HG02981 (cell line): ENCODE measurements around the gene EMC9.
A peak's percentile ranks its signal among the peaks of the same experiment; 100 is the strongest.

ENCODE experiments used
- ATAC-seq: cut with Tn5 transposase; IDR thresholded peaks from one replicate; pipeline ENCODE4 v1.9.1; 2021; ENCODE audit warnings: mild to moderate bottlenecking, moderate library complexity; ENCODE audit not compliant: unreplicated experiment

The EMC9 gene, protein sequence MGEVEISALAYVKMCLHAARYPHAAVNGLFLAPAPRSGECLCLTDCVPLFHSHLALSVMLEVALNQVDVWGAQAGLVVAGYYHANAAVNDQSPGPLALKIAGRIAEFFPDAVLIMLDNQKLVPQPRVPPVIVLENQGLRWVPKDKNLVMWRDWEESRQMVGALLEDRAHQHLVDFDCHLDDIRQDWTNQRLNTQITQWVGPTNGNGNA

DNA sequence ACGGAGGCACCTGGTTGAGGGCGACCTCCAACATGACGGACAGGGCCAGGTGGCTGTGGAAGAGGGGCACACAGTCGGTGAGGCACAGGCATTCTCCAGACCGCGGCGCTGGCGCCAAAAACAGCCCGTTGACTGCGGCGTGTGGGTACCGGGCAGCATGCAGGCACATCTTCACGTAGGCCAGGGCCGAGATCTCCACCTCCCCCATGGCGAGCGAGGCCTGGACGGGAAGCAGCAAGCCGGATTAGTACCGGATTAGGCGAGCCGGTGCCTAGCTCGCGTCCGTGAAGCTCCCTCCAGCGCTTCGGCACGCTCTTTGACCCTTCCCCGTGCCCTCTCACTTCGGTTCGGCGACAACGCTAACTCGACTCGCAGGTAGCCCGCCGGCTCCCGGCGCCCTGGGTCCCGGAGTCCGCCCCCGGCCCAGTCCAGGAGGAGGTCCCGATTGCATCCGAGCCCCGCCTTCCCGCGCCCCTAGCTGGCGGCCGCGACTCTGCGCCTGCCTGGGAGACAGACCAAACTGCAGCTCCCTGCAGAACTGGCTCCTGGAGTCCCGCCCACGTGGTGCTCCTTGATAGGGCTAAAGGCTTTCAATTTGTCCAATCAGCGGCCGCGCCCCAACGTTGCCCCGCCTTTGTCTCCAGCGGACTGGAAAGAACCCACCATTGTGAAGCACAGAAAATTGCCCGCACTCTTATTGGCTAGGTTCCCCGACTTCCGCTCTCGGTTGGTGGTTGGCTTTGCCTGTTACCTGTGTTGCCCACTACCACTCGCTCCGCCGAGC, at the start of gene EMC9:
Gene EMC9 (minus strand): TSS at position 495 of the 784 bp plus-strand sequence. CDS start 287 bp downstream, at position 208.
- ATAC-seq: peak; percentile 85

DNA sequence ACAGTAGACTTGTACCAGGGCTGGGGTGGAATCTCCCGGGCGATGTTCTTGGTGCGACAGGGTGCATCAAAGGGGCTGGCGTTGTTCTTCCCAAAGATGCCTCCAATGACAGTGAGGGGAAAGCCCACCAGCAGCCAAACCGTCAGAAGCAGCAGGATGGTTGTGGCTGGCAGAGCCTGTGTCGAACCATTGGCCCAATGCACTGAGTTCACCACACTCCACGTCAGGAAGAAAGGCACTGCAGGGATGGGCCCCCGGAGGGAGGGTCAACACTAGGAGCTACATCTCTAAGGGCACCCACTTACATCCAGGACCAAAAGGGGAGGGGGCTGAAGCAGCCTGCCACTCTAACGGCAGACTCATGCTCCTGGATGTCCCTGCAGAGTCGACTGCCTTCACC, 49.0 kb upstream of the EMC9 start:
- no peak for ATAC-seq

DNA sequence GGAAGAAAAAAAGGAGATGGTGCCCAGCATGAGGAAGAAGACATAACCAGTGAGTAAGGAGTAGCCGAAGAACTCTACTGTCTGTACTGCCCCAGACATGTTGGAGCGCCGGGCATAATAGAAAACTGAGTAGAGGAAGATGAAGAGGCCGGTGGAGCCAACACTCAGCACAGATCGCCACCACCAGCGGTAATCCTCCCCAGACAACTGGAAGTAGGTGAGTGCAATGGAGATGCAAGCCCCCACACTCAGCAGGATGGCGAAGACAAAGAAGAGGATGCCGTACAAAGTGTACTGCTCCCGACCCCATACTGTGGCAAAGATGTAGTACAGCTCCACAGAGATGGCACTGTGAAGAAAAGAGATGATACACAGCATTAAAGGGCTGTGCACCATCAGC, 48.1 kb upstream of the EMC9 start:
- ATAC-seq: no peak

DNA sequence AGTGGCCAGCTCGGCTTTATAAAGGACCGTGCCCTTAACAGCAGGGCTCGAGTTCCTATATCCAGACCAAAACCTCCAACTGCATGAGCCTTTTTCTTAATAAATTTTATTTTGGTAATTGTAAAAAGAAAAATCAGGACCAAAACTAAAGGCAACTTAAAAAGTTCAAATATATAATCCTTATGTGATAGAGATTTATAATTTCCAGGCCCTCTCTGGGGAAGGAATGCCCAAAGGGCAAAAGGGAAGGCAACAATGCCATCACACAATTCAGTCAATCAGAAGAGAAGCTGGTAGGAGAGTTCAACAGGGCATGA, 47.6 kb upstream of the EMC9 start:
- ATAC-seq: no peak

DNA sequence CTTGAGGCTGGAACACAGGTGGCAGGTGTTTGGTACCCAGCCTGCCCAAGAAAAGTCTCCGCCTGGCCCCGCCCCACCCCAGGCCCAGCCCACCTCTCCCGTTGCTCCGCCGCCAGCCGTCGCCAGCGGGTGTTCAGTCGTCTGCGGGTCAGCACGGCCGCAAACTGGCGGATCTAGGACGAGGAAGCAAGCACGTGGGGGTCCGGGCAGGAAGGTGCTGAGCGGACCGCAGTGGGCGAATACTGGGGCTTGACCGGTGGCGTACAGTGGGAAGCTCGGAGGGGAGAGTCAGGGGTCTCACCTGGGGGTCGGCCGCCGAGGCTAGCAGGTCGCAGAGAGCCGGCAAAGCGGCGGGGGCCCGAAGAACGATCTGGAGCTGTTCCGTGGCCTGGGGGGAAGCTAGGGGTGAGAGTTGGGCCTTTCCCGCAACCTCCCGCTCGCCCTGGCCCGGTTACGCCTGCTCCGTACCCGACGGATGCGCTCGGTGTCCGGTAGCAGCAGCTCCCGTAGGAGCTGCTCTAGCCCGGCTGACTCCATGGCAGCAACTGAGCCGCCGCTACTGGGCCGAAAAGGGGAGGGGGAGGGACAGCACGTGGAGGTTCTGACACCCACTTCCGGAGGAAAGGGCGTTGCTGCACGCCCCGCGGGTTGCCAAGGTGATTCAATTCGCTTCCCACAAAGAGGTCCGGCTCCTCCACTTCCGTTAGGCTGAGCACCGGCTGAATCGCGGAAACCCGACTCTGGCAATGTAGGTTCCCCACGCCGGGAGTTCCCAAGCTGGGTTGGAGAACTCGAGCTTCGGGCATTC, 47.1 kb upstream of the EMC9 start, which contains the start of gene IPO4:
Gene IPO4 (minus strand): TSS at position 566 of the 808 bp plus-strand sequence. CDS start 29 bp downstream, at position 537.
- peak; percentile 87 for ATAC-seq

DNA sequence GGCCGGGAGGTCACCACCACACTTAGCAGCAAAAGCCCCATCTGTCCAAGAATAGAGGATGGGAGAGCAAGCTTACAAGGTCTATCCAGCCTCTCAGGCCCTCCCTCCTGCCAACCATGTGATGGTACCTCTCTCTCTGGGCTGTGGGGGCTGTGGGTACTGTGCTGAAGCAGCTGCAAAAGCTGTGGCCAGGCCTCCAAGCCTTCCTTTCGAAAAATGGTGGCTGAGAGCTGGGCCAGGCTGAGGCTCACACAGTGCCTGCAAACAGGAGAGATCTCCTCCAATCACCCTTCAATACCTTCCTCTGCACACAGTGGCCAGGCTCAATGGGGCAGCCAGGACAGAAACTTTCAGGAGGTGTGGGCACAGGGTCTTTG, 46.1 kb upstream of the EMC9 start:
- ATAC-seq: no peak

DNA sequence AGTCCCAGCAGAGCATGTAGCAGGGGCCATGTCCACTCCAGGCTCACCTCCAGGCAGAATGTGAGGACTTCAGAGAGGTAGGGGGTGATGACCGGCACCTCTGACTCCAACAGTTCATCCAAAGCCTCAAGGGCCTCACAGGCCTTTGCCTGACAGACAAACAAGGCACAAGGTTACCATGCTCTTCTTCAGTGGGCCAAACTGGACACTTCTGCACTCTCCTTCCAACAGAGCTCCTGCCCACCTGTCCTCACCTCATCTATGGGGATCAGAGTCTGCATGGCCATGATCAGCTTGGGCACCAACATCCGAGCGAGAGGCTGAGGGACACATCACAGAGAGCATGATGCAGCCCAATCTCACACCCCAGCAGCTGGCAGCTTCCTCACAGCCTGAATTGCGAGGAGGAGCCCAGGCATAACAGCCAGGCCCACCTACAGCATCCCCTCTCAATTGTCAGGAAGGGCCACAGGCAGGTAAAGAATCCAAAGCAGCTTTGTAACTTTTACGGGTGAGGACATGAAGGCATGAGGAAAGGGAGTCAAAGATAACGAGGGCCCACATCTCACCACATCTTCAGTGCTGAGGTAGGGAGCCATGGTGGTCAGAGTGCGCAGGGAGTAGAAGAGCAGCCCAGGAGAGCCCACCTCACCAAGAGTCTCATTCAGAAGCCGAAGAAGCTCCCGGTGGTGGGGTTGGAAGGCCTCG, 45.6 kb upstream of the EMC9 start:
- ATAC-seq: no peak

DNA sequence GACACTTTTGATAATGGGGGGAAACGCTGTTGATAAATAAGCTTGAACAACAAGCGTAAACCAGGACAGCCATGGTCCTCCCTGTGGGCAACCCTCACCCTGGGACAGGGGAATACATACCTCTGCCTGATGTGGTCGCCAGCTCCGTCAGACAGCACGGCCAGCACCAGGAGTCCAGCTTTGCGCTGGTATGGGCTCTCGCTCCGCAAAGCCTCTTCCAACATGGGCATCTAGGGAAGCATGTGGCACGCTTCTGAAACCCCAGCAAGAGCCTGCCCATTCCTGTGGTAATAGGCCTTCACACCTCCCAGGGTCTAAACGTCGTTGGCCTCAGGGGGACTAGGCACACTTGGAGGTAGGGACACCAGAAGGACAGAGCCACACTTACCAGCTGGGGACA, 44.4 kb upstream of the EMC9 start:
- ATAC-seq: no peak

DNA sequence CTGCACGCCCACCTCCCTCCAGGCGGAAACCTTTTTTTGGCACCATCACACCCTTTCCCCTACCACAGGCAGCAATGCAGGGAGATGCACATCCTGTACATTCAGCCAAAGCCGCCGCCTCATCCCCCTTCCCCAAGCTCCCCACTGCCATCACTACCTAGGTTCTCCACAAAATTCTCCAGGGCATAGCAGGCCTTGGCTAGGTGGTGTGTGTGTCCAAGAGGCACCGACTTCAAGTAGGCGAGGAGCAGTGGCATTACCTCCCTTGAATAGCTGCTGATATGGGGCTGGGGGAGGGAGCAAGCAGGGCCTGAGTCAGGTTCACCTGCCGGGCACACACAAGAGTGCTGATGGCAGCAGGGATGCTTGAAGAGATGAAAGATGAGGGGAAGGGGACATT, 43.6 kb upstream of the EMC9 start:
- no peak for ATAC-seq

DNA sequence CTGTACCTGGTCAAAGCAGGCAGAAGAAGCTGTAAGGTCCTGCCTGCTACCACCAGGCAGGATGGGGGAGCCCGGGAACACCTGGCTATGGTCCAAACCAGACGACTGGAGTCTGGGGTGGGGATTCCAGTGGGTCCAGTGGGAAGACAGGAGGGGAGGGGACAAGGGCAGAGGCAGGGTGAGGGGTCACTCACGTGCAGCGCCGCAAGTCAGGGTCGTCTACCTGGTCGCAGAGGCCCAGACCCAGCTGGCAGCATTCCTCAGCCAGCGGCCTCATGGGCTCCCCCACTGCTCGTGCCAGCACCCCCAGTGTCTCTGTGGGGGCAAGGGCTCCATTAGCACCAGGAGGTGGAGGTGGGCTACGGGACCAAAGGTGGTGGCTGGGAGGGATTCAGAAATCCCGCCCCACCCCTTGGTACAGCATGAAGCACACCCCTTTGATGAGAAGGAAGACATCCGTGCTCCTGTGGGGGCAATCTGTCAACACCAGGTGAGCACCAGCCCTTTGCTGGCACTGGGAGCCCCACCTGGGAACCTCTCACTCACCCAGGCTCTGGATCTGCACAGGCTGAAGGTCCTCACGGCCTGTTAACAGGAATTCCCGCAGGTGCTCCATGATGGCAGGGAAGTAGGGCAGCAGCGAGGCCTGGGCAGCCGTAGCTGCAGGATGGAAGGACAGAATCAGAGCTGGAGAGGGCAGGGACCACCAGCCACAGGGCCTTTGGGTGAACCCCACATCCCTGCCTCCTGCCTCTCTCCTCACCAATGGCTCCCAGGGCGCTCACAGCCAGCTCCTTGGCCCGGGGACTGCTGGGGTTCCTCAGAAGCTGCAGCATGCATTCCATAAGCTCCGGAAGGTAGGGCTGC, 42.9 kb upstream of the EMC9 start:
- ATAC-seq: no peak

DNA sequence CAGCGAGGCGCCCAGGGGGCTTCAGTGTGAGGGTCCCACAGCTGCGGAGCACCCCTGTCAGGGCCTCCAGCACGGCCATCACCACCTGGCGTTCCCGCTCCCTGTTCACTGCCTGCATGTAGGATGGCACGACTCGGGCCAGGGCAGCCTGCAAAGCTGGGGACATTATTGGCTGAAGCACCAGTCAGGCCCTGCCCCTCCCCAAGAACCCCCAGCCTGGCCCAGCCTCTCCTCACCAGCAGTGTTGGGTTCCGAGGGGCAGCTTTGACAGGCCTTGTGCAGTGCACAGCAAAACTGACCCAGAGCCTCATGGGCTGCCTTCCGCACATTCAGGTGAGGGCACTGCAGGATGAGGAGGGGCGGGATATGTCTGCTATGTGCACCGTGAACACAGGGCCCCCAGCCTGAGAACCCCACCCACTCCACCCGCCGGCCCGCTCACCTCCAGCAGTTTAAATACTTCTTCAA, 41.7 kb upstream of the EMC9 start:
- no peak for ATAC-seq

DNA sequence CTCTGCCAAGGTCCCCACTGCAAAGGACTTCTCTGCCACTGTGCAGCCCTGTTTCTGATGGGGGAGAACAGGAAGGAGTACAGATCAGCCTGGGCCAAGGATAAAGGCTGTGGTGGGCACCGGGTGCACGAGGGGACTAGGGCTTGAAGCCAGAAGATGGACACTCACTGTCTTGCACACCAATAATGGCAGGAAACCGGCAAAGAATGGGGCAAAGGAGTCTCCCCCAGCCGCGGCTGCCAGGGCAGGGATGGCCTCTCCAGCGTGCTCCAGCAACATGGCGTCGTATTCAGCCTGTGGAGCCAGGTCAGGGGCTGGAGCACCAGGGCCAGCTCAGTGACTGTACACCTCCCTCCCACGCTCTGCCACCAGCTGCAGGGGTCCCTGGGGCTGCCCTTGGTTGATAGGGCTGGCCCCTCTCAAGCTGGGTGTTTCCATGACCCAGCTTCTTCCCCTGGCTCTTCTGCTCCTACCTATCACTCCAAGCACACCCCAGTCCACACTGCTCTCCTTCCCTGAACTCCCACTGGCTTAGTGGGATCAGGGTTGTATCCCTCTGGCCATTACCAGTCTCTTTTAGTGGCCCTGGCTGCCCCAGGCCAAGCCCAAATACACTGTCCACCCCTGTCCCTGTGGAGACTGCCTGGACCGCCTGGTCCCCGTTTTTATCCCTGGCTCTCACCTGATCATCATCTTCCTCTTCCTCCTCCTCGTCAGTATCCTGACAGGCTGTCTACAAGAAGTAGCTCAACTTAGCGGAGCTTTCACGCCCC, 40.9 kb upstream of the EMC9 start:
- ATAC-seq: no peak

DNA sequence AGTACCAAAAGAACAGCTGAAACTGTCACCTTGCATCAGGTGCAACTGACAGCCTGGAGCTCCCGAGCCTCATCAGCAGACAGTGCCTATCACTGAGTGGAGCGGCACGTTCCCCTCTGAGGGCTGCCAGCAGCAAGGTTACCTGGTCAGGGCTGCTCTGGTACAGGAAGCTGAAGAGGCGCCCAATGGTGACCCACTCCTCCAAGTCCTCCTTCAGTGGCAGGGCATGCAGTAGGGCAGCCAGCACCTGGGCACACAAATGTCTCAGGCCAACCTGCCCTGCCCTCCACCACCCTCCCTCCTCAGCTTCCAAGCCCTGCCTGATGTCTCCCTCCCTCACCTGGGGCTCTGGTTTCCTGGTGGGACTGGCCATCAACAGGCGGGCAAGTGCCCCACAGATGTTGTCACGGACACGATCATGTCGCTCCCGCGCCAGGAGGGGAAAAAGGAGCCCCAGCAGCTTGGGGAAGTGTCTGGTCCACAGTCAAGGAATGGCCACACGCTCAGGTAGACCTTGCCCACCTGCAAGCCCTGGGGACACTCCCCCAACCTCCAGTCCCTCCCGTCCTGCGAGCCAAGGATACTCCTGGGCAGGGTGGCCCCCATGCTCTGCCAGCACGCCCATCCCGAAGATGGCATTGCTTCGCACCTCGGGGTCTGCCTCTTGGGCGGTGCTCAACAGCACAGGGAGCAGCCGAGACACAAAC, 40.1 kb upstream of the EMC9 start:
- ATAC-seq: no peak

DNA sequence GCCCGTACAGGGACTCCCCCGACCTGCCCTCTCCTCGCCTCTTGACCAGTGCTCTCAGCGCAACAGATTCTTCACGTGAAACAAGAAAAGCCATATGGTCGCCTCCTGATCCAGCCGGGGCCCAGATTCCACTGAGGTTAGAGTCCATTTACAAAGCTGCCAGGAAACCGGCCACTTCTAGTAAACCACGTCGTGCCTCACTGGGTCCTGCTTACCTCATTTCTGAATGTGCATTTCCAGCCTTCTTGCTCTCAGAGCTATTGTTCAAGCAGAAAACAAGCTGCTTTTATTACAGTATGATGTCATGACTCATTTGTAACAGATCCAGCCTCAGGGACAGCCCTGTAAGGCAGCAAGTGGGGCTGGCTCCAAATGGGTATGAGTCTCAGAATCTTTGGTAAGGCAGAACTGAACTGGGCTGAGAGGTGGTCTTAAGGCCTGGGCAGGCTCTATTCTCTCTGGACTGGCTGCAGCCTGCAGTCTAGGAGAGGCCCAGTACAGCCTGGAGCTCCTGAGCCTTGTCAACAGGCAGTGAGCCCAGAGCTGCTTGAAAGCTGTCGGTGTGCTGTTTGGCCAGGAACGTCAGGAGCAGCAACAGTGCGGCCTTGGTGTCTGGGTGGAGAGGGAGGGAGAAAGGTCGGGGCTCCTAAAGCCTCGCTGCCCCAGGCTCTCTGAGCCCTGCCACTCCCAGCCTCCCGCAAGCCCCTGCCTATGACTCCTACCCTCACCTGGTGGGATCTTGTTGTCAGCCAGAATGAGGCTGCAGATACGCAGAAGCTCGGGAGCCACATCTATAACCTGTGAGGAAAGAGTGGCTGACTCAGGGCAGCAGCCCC, 38.8 kb upstream of the EMC9 start:
- no peak for ATAC-seq

DNA sequence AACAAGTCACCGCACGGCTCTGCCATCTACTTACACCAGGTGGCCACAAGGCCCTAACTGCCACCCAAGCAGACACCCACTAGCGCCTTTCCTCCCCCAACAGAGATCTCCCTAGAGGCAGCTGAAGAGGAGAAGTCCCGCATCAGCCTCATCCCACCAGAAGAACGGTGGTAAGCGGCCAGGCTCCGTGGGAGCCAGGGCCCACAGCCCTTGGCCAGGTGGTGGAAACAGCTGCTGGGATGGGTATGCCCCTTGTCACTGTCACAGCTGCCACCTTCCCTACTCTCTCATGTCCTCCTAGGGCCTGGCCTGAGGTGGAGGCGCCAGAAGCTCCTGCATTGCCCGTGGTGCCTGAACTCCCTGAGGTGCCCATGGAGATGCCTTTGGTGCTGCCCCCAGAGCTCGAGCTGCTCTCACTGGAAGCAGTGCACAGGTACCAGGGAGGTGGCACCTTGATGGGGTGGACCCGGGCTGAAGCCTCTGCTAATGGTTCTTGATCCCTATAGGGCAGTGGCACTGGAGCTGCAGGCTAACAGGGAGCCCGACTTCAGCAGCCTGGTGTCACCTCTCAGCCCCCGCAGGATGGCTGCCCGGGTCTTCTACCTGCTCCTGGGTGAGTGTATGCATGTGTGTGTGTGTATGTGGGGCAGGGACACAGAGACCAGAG, 38.0 kb upstream of the EMC9 start:
- ATAC-seq: no peak

DNA sequence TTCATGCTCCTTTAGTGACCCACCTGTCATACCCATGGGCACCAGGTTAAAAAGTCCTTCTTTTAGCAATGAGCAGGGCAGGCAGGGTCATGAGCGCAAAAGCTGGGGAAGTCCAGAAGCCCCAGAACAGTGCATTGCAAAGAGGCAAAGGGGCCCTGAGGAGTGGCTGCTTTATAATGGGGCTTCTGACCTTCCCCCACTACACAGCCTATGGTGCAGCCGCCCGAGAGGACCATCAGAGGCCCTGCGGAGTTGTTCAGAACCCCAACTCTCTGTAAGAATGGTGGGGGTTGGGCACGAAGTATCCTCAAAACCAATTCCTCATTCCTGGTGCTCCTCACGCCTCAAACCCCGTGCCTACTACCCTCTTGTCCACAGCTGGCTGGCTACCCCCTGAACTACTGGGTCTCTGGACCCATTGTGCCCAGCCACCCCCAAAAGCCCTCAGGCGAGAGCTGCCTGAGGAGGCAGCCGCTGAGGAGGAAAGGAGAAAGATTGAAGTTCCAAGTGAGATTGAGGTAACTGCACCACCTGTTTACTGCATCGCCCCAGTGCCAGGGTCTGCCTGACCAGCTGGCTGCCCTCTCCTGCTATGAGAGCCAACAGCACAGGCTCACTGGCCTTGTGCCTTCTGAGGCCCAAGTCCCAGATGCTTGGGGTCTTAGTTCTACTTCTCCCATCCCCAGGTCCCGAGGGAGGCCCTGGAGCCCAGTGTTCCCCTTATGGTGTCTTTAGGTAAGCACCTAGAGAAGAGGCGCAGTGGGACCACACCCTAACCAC, 37.2 kb upstream of the EMC9 start:
- ATAC-seq: no peak

DNA sequence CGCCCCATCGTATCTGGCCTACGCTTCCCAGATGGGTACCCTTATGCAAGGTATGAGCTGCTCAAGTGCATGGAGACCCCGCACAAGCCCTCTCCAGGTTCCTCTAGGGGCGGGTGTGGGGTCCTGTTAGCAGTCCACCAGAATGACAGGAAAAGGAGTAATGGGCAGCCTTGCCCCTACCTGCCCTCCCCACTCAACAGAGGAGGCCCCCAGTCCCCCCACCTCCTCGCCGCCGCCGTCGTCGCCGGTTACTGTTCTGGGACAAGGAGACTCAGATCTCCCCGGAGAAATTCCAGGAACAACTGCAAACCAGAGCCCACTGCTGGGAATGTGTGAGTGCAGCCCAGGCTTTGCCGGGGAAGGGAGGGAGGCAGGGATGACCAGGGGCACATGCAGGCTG, 36.5 kb upstream of the EMC9 start:
- no peak for ATAC-seq
